GM12872 (cell line): ENCODE measurements around the gene LYG2.

ENCODE experiments used
- CTCF ChIP-seq: IDR thresholded peaks from 3 replicates; pipeline ENCODE4 v1.5.1; 2011; ENCODE audit warnings: low read depth, mild to moderate bottlenecking, low read length, moderate library complexity; ENCODE audit not compliant: insufficient read depth

Gene LYG2

GRCh38 chr2:99238599-99238998, 16.9 kb downstream of the LYG2 start:
- no peak for TF ChIP-seq CTCF

GRCh38 chr2:99217929-99218501, 37.5 kb downstream of the LYG2 start:
- no peak for TF ChIP-seq CTCF

GRCh38 chr2:99216096-99216495, 39.4 kb downstream of the LYG2 start:
- TF ChIP-seq CTCF, result no peak

GRCh38 chr2:99205491-99205890, 50.0 kb downstream of the LYG2 start:
- no peak for TF ChIP-seq CTCF

- TF ChIP-seq CTCF, result no peak
Measured at GRCh38 chr2:99201959-99202678, 53.3 kb downstream of the LYG2 start.

- TF ChIP-seq CTCF, result no peak
Measured at GRCh38 chr2:99200076-99200800, 55.2 kb downstream of the LYG2 start.

GRCh38 chr2:99198103-99198841, 57.2 kb downstream of the LYG2 start:
- TF ChIP-seq CTCF, result no peak
